GM04504 (cell line): Measurements from ENCODE around the gene DNAJC15.
A peak's percentile ranks its signal among the peaks of the same experiment; 100 is the strongest.
"Not testable (repeated sequence)": the region's sequence is repeated elsewhere in the genome, so short reads cannot be mapped to it uniquely, and the experiment has no call there.

Source experiments
- DNase-seq: peaks from one replicate; pipeline ENCODE4 v3.0.0-alpha.2; 2012; ENCODE audit warnings: low read depth

Gene DNAJC15

DNA sequence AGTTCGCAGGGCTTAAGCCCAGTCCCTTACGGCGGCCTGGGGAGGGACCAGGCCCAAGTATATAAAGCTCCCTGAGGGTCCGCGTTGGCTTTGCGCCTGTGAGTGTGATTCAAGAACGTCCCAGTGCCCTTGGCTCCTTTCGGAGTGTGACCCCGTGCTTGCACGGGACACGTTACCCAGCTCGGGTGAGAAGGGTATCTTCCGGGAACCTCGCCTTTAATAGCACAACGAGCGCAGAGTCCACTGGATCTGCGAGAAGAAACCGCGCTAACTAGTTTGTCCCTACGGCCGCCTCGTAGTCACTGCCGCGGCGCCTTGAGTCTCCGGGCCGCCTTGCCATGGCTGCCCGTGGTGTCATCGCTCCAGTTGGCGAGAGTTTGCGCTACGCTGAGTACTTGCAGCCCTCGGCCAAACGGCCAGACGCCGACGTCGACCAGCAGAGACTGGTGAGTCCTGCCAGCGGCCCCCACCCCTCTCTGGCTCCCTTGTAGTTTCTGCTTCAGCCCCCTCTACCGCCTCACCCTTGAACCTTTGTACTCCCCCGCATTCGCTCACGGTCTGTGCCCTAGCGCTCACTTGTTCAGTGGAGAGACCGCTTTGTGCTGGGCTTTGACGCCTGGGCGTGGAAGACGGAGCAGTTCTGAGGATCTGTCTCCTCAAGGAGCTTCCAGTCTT, at the start of gene DNAJC15:
DNAJC15 (plus strand) TSS at position 298 of the 675 bp plus-strand sequence; CDS start at position 339, 41 bp downstream.
- peak; percentile 70 for DNase-seq

DNA sequence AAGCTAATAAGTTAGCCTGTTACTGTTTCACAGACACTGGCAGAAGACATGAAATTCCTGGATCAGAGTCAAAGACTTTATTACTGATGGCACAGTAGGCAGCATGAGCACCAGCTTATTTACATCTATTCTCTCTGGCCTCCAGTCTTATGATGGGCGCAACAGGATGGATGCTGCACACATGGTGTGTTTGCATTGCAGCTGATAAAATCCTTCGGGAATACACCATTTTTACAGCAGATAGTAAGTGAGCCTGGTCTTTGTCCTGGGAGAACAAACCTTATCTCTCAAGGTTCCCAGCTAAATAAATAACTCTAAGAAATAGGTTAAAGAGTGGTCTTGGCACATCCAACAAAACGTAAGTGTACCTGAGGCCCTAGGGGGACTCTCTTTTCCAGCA, 47.3 kb upstream of the DNAJC15 start:
- DNase-seq = no peak

DNA sequence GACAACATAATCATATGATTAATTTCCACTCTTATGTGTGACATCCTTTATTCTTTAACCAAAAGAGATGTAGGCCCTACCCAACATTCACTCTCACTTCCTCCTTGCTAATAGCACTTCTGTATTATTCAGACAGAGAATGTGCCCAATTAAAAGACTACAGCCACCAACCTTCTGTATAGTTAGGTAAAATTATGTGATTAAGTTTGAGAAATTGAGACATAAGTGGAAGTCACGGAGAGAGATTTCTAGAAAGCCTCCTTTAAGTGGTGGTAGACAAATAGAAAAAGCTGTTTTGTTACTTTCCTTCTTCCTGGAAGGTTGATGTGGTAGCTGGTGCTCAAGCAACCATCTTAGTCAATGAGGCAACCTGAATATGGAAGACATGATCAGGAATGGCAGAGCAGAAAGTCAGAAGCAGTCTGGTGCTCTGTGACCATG, 46.1 kb upstream of the DNAJC15 start:
- no peak for DNase-seq

DNA sequence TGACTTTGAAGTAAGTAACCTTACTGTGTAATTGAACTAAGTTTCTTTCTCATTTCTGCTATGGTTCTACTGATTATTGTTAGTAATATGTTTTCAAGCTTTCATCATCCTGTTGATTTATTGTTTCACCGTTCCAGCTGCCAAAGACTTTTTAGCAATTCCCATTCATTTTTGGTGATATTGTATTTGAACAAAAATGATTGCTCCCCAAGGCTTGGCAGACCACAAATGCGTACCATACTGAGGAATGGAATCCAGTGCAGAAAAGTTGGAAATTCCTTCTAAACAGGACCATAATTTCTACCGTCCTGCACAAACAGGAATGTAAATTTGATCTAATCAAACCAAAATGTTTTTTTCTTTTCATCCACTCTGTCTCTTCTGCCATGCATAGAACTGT, 42.1 kb upstream of the DNAJC15 start:
- DNase-seq = peak; percentile 57

GRCh38 chr13:42981853-42982252, 41.5 kb upstream of the DNAJC15 start:
- no peak for DNase-seq

DNA sequence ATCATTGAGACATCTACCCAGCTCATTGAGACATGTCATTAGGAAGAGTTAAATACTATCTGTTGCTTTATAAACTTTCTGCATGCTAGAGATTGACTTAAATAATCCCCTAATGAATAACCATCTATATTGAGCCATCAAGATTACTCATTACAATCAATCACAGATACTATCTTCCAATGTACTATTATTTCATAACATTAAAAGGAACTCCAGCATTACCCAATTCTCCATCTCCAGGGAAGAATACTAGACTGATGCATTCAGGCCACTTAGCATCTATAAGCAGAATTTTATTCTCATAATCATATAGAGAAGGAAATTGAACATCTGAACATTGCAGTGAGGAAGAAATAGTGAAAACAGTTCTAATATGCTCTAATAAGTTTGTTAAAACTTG, 39.4 kb upstream of the DNAJC15 start:
- DNase-seq = no peak

DNA sequence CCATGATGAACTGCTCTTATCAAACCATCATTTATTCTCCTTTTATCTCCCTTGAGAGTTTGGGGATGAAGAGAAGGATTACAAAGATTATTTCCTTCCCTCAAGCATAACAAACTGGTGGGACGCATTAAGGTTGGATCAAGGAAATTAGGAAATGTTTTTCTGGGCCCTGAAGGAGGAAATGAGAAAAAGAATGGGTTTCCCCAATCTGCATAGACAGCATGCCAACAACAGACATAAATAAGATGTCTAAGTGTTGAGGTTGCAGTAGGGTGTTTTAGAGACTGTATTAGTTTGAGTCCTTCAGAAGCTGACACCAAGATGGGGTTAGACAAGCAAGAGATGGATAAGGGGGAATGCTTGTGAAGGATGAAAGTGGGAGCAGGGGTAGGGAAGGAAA, 38.7 kb upstream of the DNAJC15 start:
- no peak for DNase-seq

GRCh38 chr13:42985312-42986175, 37.8 kb upstream of the DNAJC15 start:
- no peak for DNase-seq

DNA sequence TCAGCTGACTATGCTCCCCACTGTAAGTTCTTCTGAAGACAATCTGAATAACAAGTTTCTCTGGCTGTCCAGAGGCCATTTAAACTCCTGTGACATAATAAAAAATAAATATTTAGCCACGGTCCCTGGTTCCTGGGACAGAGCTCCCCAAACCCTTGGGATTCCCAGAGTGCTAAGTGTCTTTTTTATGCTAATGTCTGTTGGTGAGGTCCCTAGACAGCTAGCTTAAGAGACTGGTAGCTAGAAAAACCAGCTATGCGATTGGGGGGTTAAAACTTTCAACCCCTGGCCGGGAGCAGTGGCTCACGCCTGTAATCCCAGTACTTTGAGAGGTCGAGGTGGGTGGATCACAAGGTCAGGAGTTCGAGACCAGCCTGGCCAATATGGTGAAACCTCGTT, 37.2 kb upstream of the DNAJC15 start:
- no peak for DNase-seq

DNA sequence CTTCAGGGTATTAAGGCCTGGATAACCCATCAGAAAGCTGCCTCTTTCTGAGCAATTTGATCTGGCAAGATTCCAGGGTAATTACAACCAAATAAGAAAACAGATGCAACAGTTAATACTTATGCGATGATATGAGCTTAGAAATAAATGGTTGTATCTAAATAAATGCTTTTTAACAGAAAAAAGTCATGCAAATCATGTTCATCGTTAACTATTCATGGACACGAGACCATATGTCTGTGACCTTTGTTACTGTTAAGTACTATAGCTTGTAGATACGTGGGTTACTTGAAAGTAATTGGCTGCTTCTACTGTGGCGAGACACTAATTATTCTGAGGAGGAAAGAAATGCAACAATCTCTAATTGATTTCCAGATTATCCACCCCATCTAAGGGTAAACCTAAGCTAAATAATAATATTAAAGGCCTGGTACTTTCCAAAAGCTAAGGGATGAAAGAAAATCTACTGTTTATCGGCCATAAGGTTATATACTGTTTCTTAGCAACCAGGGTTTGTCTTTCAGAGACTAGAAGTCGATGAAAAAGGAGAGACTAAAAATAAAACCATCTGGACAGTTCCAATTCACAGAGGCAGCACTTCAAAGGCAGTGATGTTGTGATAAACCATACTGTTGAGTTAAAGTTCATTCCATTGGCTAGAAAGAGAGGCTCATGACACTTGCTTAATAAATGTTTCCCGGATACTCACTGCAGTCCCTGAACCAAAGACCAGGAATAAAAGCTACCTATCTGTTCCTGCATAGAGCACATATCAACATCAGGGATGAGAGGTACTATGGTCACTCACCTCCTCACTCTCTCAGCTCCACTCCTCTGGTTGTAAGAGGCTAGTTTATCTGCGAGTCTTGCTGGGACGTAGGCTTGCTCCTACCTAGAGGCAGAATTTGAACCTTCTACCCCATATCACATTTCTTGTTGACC, 32.8 kb upstream of the DNAJC15 start:
- DNase-seq = no peak

GRCh38 chr13:42991233-42991897, 32.0 kb upstream of the DNAJC15 start:
- not testable (repeated sequence) for DNase-seq

GRCh38 chr13:42991898-42992763, 31.3 kb upstream of the DNAJC15 start, which contains the start of gene EPSTI1:
EPSTI1 (minus strand) TSS chr13:42992241; CDS start chr13:42992165, 76 bp downstream.
- no peak for DNase-seq

GRCh38 chr13:42992764-42993122, 30.6 kb upstream of the DNAJC15 start:
- no peak for DNase-seq

DNA sequence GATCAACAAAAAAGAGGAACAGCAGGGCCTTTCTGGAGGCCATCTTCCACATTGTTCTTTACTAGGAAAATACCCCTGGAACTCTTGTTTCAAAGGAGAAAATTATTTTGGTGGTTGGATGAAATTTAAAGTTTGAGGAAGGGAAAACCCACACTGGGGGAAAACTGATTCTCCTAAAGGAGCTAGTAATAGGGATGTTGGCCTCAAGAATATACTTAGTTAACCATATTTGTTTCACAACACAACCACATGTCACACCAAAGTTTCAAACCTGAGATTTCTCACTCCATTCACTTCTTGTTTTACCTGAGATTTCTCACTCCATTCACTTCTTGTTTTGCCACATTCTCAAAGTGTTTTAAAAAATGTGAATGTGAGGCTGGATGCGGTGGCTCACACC, 28.5 kb upstream of the DNAJC15 start:
- no peak for DNase-seq

DNA sequence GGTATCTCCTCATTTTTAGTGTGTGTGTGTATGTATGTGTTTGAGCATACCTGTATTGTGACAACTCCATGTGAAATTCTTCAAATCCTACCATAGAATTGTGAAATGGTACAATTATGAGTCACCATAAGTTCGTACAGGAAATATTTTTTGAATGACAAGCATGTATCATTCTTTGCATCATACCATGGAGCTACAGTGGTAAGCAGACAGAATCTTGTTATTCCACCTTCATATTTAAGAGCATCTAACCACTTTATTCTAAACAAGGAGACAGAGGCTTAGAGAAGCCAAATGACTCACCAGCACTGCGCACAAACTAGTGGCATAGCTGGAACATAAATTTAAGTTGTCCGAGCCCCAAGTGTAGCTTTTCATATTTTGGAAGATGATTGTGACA, 26.8 kb upstream of the DNAJC15 start:
- DNase-seq = no peak

DNA sequence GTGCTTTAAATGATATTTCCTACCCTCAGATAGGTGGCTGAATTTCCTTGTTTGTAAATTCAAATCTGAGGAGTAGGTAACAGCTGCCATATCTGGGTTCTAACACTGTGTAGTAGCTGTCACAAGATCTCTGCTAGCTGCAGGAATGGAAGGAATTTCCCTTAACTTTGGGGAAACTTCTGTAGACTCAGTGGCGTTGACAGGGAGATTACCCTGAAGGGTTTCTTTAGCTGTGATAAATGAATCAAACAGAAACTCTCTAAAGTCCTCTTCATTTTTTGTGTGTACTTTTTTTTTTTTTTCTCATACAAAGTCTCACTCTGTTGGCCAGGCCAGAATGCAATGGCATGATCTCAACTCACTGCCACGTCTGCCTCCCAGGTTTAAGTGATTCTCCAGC, 26.0 kb upstream of the DNAJC15 start:
- no peak for DNase-seq

GRCh38 chr13:42999491-42999890, 23.9 kb upstream of the DNAJC15 start:
- no peak for DNase-seq

DNA sequence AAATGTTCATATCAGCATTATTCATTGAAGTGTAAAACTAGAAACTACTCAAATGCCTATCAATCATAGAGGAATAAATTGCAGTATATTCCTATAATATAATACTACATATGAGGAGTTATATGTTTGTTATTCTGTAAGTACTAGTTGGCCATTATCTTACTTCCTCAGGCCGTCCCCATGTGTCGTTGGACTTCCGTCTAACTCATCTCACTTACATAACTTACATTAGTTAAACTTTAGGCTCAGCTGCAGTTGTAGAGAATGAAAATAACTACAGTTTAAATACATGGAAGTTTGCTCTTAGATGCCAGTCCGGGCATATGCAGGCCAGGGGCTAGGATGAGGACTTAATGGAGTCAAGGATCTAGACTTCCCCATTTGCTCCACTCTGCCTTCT, 22.7 kb upstream of the DNAJC15 start:
- no peak for DNase-seq

DNA sequence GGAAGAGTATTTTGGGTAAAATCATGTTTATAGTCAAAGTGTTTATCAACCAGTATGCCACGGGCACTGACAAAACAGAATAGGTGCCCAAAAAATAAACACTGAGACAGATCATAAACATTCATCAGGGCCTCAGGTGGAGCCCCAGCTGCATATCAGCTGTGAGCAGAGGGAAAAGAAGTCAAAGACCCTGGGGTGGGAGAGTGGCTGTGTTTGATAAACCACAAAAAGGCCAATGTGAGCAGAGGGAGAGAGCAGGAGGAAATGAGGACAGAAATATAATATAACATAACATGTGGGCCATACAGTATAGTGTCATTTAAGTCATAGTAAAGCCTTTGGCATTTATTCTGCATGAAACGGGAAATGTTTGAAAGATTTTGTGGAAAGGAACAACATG, 21.4 kb upstream of the DNAJC15 start:
- DNase-seq = no peak

DNA sequence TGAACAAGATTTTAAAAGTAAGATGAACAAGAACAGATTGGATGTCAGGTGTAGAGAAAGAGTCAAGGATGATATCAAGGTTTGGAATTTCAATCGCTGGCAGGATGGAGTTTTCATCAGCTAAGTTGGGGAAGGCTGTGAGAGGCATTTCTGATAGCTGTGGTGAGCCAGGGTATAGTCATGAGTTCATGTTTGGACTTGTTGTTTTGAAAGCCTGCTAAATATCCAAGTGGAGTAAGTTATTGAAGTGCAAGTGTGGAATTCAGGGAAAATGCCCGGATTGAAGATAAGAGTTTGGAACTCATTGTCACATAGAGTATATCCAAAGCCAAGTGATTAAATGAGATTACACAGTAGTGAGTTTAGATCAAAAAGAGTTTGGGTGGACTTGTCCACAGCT, 20.4 kb upstream of the DNAJC15 start:
- no peak for DNase-seq

DNA sequence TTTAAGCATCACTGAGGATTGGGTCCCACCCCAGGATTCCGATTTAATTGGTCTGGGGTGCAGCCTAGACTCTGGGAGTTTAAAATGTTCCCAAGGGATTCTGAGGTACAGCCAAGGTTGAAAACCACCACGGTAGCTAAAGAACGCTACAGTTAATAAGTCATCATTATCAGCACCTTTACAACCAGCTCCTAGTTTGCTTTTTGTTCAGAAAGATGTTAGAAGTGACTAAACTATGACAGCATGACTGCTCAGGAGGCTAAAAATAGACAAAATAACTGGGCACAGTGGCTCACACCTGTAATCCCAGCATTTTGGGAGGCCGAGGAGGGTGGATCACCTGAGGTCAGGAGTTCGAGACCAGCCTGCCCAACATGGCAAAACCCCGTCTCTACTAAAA, 19.7 kb upstream of the DNAJC15 start:
- no peak for DNase-seq
